SU-DHL-6 (cell line): ENCODE measurements around the gene STYXL1.
"Not testable (repeated sequence)": the region's sequence is repeated elsewhere in the genome, so short reads cannot be mapped to it uniquely, and the experiment has no call there.

Source experiments
- H2AFZ ChIP-seq: fragments of 200-600 bp; sonication (generic); 2 replicates; pipeline ENCODE4 v1.6.1; 2014; ENCODE audit warnings: low read depth, mild to moderate bottlenecking, moderate library complexity, mixed read lengths, antibody characterized with exemption, low read length; ENCODE audit not compliant: severe bottlenecking
- H3F3A ChIP-seq: fragments of 200-600 bp; shearing (Covaris generic); 2 replicates; pipeline ENCODE4 v1.6.0; 2016; ENCODE audit warnings: antibody characterized with exemption, mild to moderate bottlenecking; ENCODE audit not compliant: insufficient read depth
- H3K27ac ChIP-seq: fragments of 200-600 bp; sonication (generic); 2 replicates; pipeline ENCODE4 v1.5.1; 2016; ENCODE audit warnings: low read depth, mild to moderate bottlenecking, low read length, moderate library complexity, mixed read lengths
- H3K27me3 ChIP-seq: fragments of 200-600 bp; sonication (generic), shearing (Covaris generic); 2 replicates; pipeline ENCODE4 v1.6.0; 2014; ENCODE audit warnings: mild to moderate bottlenecking, low read length
- H3K36me3 ChIP-seq: fragments of 200-600 bp; sonication (generic); 2 replicates; pipeline ENCODE4 v1.6.1; 2014; ENCODE audit warnings: mild to moderate bottlenecking, low read length, mixed read lengths
- H3K4me2 ChIP-seq: fragments of 300-600, 200-600 bp; shearing (Covaris generic), sonication (generic); 2 replicates; pipeline ENCODE4 v1.6.0; 2014; ENCODE audit warnings: low read length, low read depth, mild to moderate bottlenecking; ENCODE audit not compliant: poor library complexity, severe bottlenecking
- H3K4me3 ChIP-seq: fragments of 200-600 bp; sonication (generic); 2 replicates; pipeline ENCODE4 v1.5.1; 2014; ENCODE audit warnings: antibody characterized with exemption, low read length, mild to moderate bottlenecking, mixed read lengths; ENCODE audit not compliant: insufficient read depth, poor library complexity, severe bottlenecking
- H3K79me2 ChIP-seq: fragments of 200-600 bp; sonication (generic); 2 replicates; pipeline ENCODE4 v1.6.1; 2014; ENCODE audit warnings: mild to moderate bottlenecking, low read length, moderate library complexity; ENCODE audit not compliant: insufficient read depth
- H3K9ac ChIP-seq: fragments of 200-600 bp; sonication (generic); 2 replicates; pipeline ENCODE4 v1.7.0; 2014; ENCODE audit warnings: mild to moderate bottlenecking, low read length
- H3K9me2 ChIP-seq: fragments of 200-600 bp; sonication (generic); replicated peaks from 2 replicates; pipeline ENCODE4 v1.6.1; 2014; ENCODE audit warnings: low read length; ENCODE audit not compliant: insufficient read depth
- H3K9me3 ChIP-seq: fragments of 200-600 bp; sonication (generic); 2 replicates; pipeline ENCODE4 v1.6.1; 2014; ENCODE audit warnings: low read length, mixed read lengths; ENCODE audit not compliant: insufficient read depth
- H4K20me1 ChIP-seq: fragments of 200-600 bp; sonication (generic); 2 replicates; pipeline ENCODE4 v1.6.1; 2014; ENCODE audit warnings: low read depth, mild to moderate bottlenecking, antibody characterized with exemption, low read length, moderate library complexity, mixed read lengths
- CTCF ChIP-seq: fragments of 200-600 bp; sonication (generic); IDR thresholded peaks from one replicate; pipeline ENCODE4 v1.5.1; 2017; ENCODE audit warnings: antibody characterized with exemption, mild to moderate bottlenecking, low read length, moderate library complexity; ENCODE audit not compliant: insufficient read depth, poor library complexity, severe bottlenecking
- EZH2phosphoT487 ChIP-seq: fragments of 200-600 bp; sonication (generic), shearing (Covaris generic); conservative IDR thresholded peaks from 2 replicates; pipeline ENCODE4 v1.6.1; 2018; ENCODE audit warnings: mild to moderate bottlenecking, antibody characterized with exemption, low read length, moderate library complexity, mixed read lengths

STYXL1 gene

GRCh38 chr7:76037310-76037709 is 10.5 kb downstream of the STYXL1 start:
- H3K9ac ChIP-seq: no peak overlapping the region
- H3K9me2 ChIP-seq: no peaks in the 10 kb centered on the region
- no peaks in the 10 kb centered on the region for H3K36me3 ChIP-seq
- no peaks in the 10 kb centered on the region for H3F3A ChIP-seq
- no peaks in the 10 kb centered on the region for H3K9me3 ChIP-seq
- no peak overlapping the region for H3K4me2 ChIP-seq
- TF ChIP-seq EZH2phosphoT487: no peak
- no peak for TF ChIP-seq CTCF
- no peaks in the 10 kb centered on the region for H4K20me1 ChIP-seq
- no peaks in the 10 kb centered on the region; the same call in 1 of the 2 replicates for H3K79me2 ChIP-seq
- H3K4me3 ChIP-seq: no peak overlapping the region
- no peak overlapping the region for H3K27ac ChIP-seq
- no peak overlapping the region for H2AFZ ChIP-seq
- H3K27me3 ChIP-seq: no peaks in the 10 kb centered on the region

- H3K27me3 ChIP-seq: no peaks in the 10 kb centered on the region
- H4K20me1 ChIP-seq: no peaks in the 10 kb centered on the region
- H2AFZ ChIP-seq: no peak overlapping the region
- no peaks in the 10 kb centered on the region for H3F3A ChIP-seq
- TF ChIP-seq CTCF (no peak), EZH2phosphoT487 (no peak)
- no peaks in the 10 kb centered on the region for H3K9me3 ChIP-seq
- no peaks in the 10 kb centered on the region for H3K79me2 ChIP-seq
- H3K9ac ChIP-seq: no peak overlapping the region
- no peak overlapping the region for H3K27ac ChIP-seq
- no peaks in the 10 kb centered on the region for H3K36me3 ChIP-seq
- H3K4me2 ChIP-seq: no peak overlapping the region
- no peaks in the 10 kb centered on the region for H3K9me2 ChIP-seq
- H3K4me3 ChIP-seq: no peak overlapping the region
Observed at GRCh38 chr7:76031964-76032363, 15.8 kb downstream of the STYXL1 start.

GRCh38 chr7:76029682-76030081 is 18.1 kb downstream of the STYXL1 start:
- not testable (repeated sequence) for H3K27me3 ChIP-seq, H4K20me1 ChIP-seq, H3K9me2 ChIP-seq, H3F3A ChIP-seq, H3K9me3 ChIP-seq, H3K9ac ChIP-seq, H3K4me2 ChIP-seq, H3K4me3 ChIP-seq, H3K36me3 ChIP-seq, H3K27ac ChIP-seq, H3K79me2 ChIP-seq, H2AFZ ChIP-seq

- Histone ChIP-seq H3K4me2 (no peak overlapping the region), H3K9me2 (no peaks in the 10 kb centered on the region), H3K79me2 (no peaks in the 10 kb centered on the region), H3K9me3 (no peaks in the 10 kb centered on the region), H3K36me3 (no peaks in the 10 kb centered on the region), H3K4me3 (no peak overlapping the region), H3F3A (no peaks in the 10 kb centered on the region), H3K27me3 (no peaks in the 10 kb centered on the region), H3K27ac (no peak overlapping the region), H2AFZ (no peak overlapping the region), H4K20me1 (no peaks in the 10 kb centered on the region), H3K9ac (no peak overlapping the region)
- TF ChIP-seq EZH2phosphoT487 (no peak), CTCF (no peak)
Observed at GRCh38 chr7:76023002-76023401, 24.8 kb downstream of the STYXL1 start.
